Tibial artery (tissue), 4 donors: ENCODE measurements around the gene SCUBE1.

Source experiments
- DNase-seq, 2 donors: peaks; one replicate each; pipeline ENCODE4 v3.0.0-alpha.2; 2019
- H3K27ac ChIP-seq, 2 donors: fragments of 200-600 bp; sonication (generic) in 1 of 2; 1 replicate in 1 of 2; 2 replicates in 1 of 2; pipeline ENCODE4 v1.5.1; 2018 to 2019; ENCODE audit warnings: mild to moderate bottlenecking in 1 of 2
- H3K27me3 ChIP-seq, 2 donors: fragments of 200-600 bp; sonication (generic) in 1 of 2; one replicate each; pipeline versions ENCODE4 v1.5.1 to v1.6.0; 2016 to 2019
- H3K36me3 ChIP-seq, 3 donors: fragments of 200-600 bp; sonication (generic) in 2 of 3; one replicate each; pipeline ENCODE4 v1.5.1; 2016 to 2019; ENCODE audit warnings: mild to moderate bottlenecking in 2 of 3
- H3K4me1 ChIP-seq, 4 donors: fragments of 200-600 bp; sonication (generic) in 2 of 4; 1 replicate in 3 of 4; 2 replicates in 1 of 4; pipeline ENCODE4 v1.5.1; 2016 to 2019
- H3K4me3 ChIP-seq, 2 donors: fragments of 200-600 bp; sonication (generic) in 1 of 2; 1 replicate in 1 of 2; 2 replicates in 1 of 2; pipeline ENCODE4 v1.5.1; 2018 to 2019; ENCODE audit warnings: mild to moderate bottlenecking in 2 of 2
- H3K9me3 ChIP-seq, 3 donors: fragments of 200-600 bp; sonication (generic) in 1 of 3; one replicate each; pipeline ENCODE4 v1.5.1; 2016 to 2019
- intact Hi-C: fragments of 100-400 bp; cut with DNase I; formaldehyde crosslinking; loops from one replicate; pipeline ENCODE4 v1.15.0; 2023; ENCODE audit warnings: low total_unique reads
- TF ChIP-seq, protein P1 (sequence below), 2 experiments: fragments of 200-600 bp in 1 of 2; fragments of 450-650 bp in 1 of 2; IDR thresholded peaks; one replicate each; pipeline ENCODE4 v1.5.1; 2017 to 2019; ENCODE audit warnings: antibody characterized with exemption in 2 of 2, mild to moderate bottlenecking in 1 of 2, moderate library complexity in 1 of 2

SCUBE1 gene

DNA sequence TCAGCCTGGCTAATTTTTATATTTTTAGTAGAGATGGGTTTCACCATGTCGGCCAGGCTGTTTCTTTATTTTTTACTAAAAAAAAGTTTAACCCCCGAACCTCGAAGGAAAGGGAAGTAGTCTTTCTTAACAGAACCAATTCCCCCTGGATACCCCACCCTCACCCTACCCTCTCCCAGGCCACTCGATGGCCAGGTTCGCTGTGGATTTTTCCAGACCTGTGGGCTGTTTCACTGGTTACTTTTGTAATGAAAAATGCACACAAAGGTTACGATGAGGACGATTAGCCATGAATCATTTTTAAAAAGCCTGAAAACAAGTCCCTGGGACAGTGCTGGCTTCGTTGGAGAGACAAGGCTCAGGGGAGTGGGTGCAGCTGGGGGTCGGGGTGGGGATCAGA is 189.3 kb downstream of the SCUBE1 start:
- Histone ChIP-seq H3K27ac (peak overlapping the region in 1 of 2 donors; percentile 42), H3K36me3 (peaks cover 0 to 14% (median 0%) of the 10 kb centered on the region in 3 donors), H3K4me1 (peaks cover 0 to 36% (median 20%) of the 10 kb centered on the region in 4 donors), H3K4me3 (no peak overlapping the region), H3K9me3 (no peaks in the 10 kb centered on the region), H3K27me3 (no peaks in the 10 kb centered on the region)
- TF ChIP-seq, protein P1, sequence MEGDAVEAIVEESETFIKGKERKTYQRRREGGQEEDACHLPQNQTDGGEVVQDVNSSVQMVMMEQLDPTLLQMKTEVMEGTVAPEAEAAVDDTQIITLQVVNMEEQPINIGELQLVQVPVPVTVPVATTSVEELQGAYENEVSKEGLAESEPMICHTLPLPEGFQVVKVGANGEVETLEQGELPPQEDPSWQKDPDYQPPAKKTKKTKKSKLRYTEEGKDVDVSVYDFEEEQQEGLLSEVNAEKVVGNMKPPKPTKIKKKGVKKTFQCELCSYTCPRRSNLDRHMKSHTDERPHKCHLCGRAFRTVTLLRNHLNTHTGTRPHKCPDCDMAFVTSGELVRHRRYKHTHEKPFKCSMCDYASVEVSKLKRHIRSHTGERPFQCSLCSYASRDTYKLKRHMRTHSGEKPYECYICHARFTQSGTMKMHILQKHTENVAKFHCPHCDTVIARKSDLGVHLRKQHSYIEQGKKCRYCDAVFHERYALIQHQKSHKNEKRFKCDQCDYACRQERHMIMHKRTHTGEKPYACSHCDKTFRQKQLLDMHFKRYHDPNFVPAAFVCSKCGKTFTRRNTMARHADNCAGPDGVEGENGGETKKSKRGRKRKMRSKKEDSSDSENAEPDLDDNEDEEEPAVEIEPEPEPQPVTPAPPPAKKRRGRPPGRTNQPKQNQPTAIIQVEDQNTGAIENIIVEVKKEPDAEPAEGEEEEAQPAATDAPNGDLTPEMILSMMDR (IDR thresholded peaks at IDR 0.05), result no peak
- DNase-seq, result no peak
- intact Hi-C loops, result no loop called here

DNA sequence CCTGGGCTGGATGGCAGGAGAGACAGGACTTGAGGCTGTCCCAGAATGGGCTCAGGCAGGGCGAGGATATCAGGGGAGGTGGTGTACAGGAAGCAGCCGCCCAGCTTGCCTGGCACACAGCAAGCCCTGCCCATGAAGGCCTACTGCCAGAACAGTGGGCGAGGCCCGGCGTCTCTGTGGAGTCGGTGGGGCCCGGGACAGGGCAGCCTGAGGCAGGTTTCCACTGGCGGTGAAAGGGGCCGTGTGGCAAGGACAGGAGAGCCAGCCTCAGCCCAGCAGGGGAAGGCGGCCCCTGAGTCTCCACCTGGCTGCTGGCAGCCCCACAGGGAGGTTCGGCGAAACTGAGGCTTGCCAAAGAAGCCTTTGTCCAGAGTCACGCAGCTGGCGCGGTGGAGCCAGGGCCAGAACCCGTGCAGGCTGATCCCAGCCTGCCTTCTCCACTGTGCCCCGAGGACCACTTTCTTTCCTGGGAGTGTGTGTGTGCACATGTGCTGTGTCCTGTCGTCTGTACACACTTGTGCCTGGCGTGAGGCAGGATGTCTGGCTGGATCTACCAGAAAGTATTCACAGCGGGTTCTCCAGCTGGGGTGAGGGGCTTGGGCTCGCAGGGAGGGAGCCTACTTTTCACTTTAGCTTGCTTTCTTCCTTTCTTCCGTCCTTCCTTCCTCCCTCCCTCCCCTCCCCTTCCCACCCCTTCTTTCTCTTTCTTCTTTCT is 190.7 kb downstream of the SCUBE1 start:
- intact Hi-C loops, result no loop called here
- H3K4me1 ChIP-seq, result peaks cover 0 to 32% (median 20%) of the 10 kb centered on the region in 4 donors
- DNase-seq, result peak; percentile 82 to 92

DNA sequence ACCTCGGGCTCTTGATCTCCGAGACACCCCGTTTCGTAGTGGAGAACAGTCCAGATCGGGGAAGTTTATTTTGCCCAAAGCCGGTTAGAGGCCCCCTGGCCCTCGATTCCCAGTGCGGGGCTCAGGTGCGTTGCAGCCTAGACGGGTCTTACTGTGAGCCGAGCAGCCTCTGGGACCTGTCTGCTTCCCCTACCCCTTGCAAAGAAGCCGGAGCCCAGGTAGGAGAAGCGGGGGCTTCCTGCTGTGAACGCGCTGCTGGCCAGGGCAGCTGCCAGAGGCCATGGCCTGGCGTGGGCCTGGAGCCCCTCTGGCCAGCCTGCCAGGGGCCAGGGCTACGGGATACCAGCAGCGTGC is 191.2 kb downstream of the SCUBE1 start:
- no peak for DNase-seq
- intact Hi-C loops, result no loop called here

More for the DNA sequence above, 190.7 kb downstream of the SCUBE1 start:
- peak overlapping the region; percentile 73 to 92 for H3K4me3 ChIP-seq
- H3K27me3 ChIP-seq, result no peaks in the 10 kb centered on the region
- TF ChIP-seq, protein P1 (IDR thresholded peaks at IDR 0.05), result no peak
- H3K9me3 ChIP-seq, result no peaks in the 10 kb centered on the region
- peaks cover 0 to 9% (median 0%) of the 10 kb centered on the region in 3 donors for H3K36me3 ChIP-seq
- H3K27ac ChIP-seq, result peak overlapping the region; percentile 80 to 91

DNA sequence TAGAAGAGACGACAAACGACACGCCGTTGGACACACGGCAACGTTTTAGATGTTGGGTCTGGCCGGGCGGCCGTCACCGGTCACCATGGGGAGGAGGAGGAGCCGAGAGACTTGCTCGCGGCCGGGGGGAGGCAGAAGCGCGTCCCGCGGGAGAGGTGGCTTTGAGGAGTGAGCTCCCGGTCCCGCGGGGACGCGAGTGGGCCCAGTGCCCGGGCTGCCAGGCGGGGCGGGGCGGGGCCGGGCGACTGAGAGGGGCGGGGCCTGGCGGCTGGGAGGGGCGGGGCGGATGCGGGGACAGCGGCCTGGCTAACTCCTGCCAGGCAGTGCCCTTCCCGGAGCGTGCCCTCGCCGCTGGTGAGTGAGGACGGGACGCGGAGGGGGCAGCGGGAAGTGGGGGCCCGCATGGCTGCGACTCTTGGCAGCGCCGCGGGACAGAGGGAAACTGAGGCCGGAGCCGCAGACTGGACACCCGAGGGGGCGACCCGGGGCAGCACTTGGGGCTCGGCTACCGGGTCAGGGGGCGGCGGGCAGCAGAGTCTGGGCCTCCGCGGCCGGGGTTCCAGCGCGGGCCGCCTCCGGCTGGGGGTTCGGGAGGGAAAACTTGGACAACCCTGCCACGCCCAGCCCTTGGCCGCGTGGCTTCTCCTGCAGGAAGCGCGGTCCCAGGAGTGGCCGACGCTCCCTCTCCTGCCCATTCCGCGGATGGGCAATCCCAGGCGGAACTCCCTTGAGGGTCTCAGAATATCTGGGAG is 191.7 kb downstream of the SCUBE1 start, which contains the start of gene TSPO:
Gene TSPO (plus strand): TSS at position 309 of the 752 bp plus-strand sequence. CDS start 7,680 bp downstream, outside the sequence.
- intact Hi-C loops, result no loop called here
- Histone ChIP-seq H3K9me3 (no peaks in the 10 kb centered on the region), H3K27ac (peak within 1 kb of the TSS; percentile 80 to 91), H3K36me3 (peaks cover 0 to 9% (median 0%) of the 10 kb centered on the region in 3 donors), H3K4me3 (peak within 1 kb of the TSS; percentile 73 to 92), H3K4me1 (peaks cover 0 to 32% (median 20%) of the 10 kb centered on the region in 4 donors), H3K27me3 (no peaks in the 10 kb centered on the region)
- DNase-seq, result peak; percentile 80 to 96
- TF ChIP-seq, protein P1 (IDR thresholded peaks at IDR 0.05), result no peak

More for the DNA sequence above, 191.2 kb downstream of the SCUBE1 start:
- peaks cover 0 to 32% (median 20%) of the 10 kb centered on the region in 4 donors for H3K4me1 ChIP-seq
- peak overlapping the region; percentile 80 to 91 for H3K27ac ChIP-seq
- TF ChIP-seq, protein P1 (IDR thresholded peaks at IDR 0.05), result no peak
- peak overlapping the region; percentile 73 to 92 for H3K4me3 ChIP-seq
- H3K36me3 ChIP-seq, result peaks cover 0 to 9% (median 0%) of the 10 kb centered on the region in 3 donors
- H3K27me3 ChIP-seq, result no peaks in the 10 kb centered on the region
- no peaks in the 10 kb centered on the region for H3K9me3 ChIP-seq

DNA sequence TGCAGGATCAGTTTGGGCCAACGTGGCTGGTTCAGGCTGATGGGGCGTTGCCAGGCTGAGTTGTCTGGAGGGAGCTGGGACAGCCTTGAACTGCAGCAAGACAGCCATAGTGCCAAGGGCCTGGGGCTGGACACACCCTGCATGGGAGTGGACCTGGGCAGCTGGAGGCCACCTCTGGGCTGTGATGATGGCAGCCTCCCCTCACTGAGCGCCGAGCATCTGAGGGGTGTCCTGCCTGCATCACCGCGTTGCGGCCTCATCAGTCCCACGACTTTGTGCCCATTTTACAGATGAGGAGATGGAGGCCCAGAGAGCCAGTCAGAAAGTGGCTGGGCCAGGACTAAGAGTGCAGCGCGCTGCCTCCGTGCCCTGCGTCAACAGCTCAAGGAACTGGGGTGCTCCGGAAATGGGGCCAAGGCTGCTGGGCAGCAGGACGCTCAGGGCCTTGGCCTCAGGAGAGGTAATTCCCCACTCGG is 192.4 kb downstream of the SCUBE1 start:
- DNase-seq, result no peak
- Histone ChIP-seq H3K27me3 (no peaks in the 10 kb centered on the region), H3K27ac (peak overlapping the region; percentile 80 to 91), H3K4me1 (peaks cover 0 to 31% (median 20%) of the 10 kb centered on the region in 4 donors), H3K4me3 (peak overlapping the region; percentile 73 to 92), H3K9me3 (no peaks in the 10 kb centered on the region), H3K36me3 (peaks cover 0 to 7% (median 0%) of the 10 kb centered on the region in 3 donors)
- TF ChIP-seq, protein P1 (IDR thresholded peaks at IDR 0.05), result no peak
- intact Hi-C loops, result no loop called here
